Fibroblast of lung (primary cell): ENCODE data around the gene CISH. TPM values are rescaled to one million over a fixed set of nuclear protein-coding genes. Genes with fewer than 3 reads are reported as not detected.
A peak's percentile ranks its signal among the peaks of the same experiment; 100 is the strongest.

ENCODE experiments used
- DNase-seq, 2 donors: peaks; one replicate each; pipeline versions ENCODE4 v3.0.0 to v3.0.0-alpha.2; 2010; ENCODE audit warnings: low read depth in 2 of 2
- H2AFZ ChIP-seq: 2 replicates; pipeline ENCODE4 v1.5.1; 2012; ENCODE audit warnings: low read length, control low read depth, inconsistent platforms
- H3K27ac ChIP-seq: 2 replicates; pipeline ENCODE4 v1.5.1; 2011; ENCODE audit warnings: low read length, control low read depth; ENCODE audit not compliant: insufficient read depth
- H3K27me3 ChIP-seq: 2 replicates; pipeline ENCODE4 v1.5.1; 2011; ENCODE audit warnings: mild to moderate bottlenecking, low read length; ENCODE audit not compliant: control insufficient read depth, insufficient read depth
- H3K36me3 ChIP-seq: 2 replicates; pipeline ENCODE4 v1.5.1; 2011; ENCODE audit warnings: low read length; ENCODE audit not compliant: control insufficient read depth, insufficient read depth
- H3K4me1 ChIP-seq: 2 replicates; pipeline ENCODE4 v1.5.1; 2011; ENCODE audit warnings: low read length; ENCODE audit not compliant: control insufficient read depth, insufficient read depth; ENCODE audit errors: extremely low read depth
- H3K4me2 ChIP-seq: 2 replicates; pipeline ENCODE4 v1.5.1; 2011; ENCODE audit warnings: low read length, control low read depth; ENCODE audit not compliant: insufficient read depth; ENCODE audit errors: extremely low read depth
- H3K4me3 ChIP-seq, 4 experiments: fragments of 200-600 bp in 1 of 4; sonication (generic) in 1 of 4; replicated peaks in 1 of 4; 2 replicates each; pipeline ENCODE4 v1.5.1; 2011 to 2016; ENCODE audit warnings: low read length in 4 of 4, low read depth in 3 of 4, mild to moderate bottlenecking in 3 of 4, control low read depth in 2 of 4, inconsistent platforms in 1 of 4, mixed read lengths in 1 of 4; ENCODE audit not compliant: insufficient read depth in 1 of 4; ENCODE audit errors: control extremely low read depth in 1 of 4
- H3K79me2 ChIP-seq: 2 replicates; pipeline ENCODE4 v1.5.1; 2012; ENCODE audit warnings: mild to moderate bottlenecking, low read length, inconsistent platforms; ENCODE audit not compliant: control insufficient read depth, insufficient read depth
- H3K9ac ChIP-seq: 2 replicates; pipeline ENCODE4 v1.5.1; 2011; ENCODE audit warnings: mild to moderate bottlenecking, low read length, control low read depth; ENCODE audit not compliant: insufficient read depth
- H3K9me3 ChIP-seq: 2 replicates; pipeline ENCODE4 v1.5.1; 2012; ENCODE audit warnings: low read depth, low read length; ENCODE audit not compliant: control insufficient read depth, insufficient read depth
- H4K20me1 ChIP-seq: 2 replicates; pipeline ENCODE4 v1.5.1; 2011; ENCODE audit warnings: low read length; ENCODE audit not compliant: control insufficient read depth, insufficient read depth; ENCODE audit errors: extremely low read depth
- EZH2 ChIP-seq: IDR thresholded peaks from 2 replicates; pipeline ENCODE4 v1.5.1; 2012; ENCODE audit warnings: low read length, control low read depth, mild to moderate bottlenecking; ENCODE audit errors: missing control alignments
- polyA plus RNA-seq, 2 donors: library from polyadenylated mRNA; depleted of rRNA in 1 of 2; stranded (reverse) in 1 of 2; unstranded in 1 of 2; fragments of >200 nt; gene quantifications; 2 replicates each; pipeline ENCODE4 v1.2.1, GENCODE V29; 2011 to 2012; ENCODE audit warnings: missing spikeins in 1 of 2
- total RNA-seq: library from RNA; depleted of rRNA; stranded (reverse); fragments of >200 nt; gene quantifications from 2 replicates; pipeline ENCODE4 v1.2.1, GENCODE V29; 2014
- TF ChIP-seq, protein P1 (sequence below), 2 donors: IDR thresholded peaks in 1 of 2; conservative IDR thresholded peaks in 1 of 2; 1 replicate in 1 of 2; 2 replicates in 1 of 2; pipeline ENCODE4 v1.5.1; 2011 to 2012; ENCODE audit warnings: low read length in 2 of 2, control low read depth in 1 of 2, inconsistent platforms in 1 of 2, low read depth in 1 of 2, mild to moderate bottlenecking in 1 of 2

CISH gene
- total and polyA plus RNA-seq, 2 donors (not counting 1 experiment from before 2014, with no cell fraction given) = 0.99 to 1.9 TPM

DNA sequence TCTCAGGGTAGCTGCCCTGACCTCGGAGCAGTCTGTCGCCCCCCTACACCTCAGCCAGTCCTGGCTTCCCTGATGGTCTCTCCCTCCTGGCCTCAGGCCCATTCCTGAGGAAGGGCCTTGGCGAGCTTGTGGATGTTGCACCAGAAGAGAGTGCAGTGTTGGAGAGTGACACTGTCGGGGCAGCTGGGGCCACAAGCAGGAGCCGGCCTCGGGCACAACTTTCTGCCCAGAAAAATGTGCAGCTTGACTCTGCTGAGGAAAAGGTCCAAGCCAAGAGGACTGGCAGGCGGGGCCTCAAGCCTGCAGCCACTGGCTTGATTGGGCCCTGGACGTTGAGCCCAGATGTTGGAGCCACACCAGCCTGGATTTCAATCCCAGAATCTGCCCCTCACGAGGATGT, 29.5 kb downstream of the CISH start:
- no peak for DNase-seq
- Histone ChIP-seq H3K4me2 (no peak overlapping the region), H3K4me3 (no peak overlapping the region), H3K27ac (no peak overlapping the region), H2AFZ (no peak overlapping the region), H3K9ac (no peak overlapping the region), H3K79me2 (no peaks in the 10 kb centered on the region), H3K27me3 (no peaks in the 10 kb centered on the region), H3K36me3 (peaks cover 2% of the 10 kb centered on the region), H4K20me1 (no peaks in the 10 kb centered on the region), H3K9me3 (no peaks in the 10 kb centered on the region), H3K4me1 (no peaks in the 10 kb centered on the region)
- TF ChIP-seq, protein P1, sequence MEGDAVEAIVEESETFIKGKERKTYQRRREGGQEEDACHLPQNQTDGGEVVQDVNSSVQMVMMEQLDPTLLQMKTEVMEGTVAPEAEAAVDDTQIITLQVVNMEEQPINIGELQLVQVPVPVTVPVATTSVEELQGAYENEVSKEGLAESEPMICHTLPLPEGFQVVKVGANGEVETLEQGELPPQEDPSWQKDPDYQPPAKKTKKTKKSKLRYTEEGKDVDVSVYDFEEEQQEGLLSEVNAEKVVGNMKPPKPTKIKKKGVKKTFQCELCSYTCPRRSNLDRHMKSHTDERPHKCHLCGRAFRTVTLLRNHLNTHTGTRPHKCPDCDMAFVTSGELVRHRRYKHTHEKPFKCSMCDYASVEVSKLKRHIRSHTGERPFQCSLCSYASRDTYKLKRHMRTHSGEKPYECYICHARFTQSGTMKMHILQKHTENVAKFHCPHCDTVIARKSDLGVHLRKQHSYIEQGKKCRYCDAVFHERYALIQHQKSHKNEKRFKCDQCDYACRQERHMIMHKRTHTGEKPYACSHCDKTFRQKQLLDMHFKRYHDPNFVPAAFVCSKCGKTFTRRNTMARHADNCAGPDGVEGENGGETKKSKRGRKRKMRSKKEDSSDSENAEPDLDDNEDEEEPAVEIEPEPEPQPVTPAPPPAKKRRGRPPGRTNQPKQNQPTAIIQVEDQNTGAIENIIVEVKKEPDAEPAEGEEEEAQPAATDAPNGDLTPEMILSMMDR (conservative IDR thresholded peaks at IDR 0.05 in 1 of 2, IDR thresholded peaks at IDR 0.05 in 1 of 2; ENCODE audit: low read depth in 1 of 2, low read length in 2 of 2) = no peak
- no peak for TF ChIP-seq EZH2

DNA sequence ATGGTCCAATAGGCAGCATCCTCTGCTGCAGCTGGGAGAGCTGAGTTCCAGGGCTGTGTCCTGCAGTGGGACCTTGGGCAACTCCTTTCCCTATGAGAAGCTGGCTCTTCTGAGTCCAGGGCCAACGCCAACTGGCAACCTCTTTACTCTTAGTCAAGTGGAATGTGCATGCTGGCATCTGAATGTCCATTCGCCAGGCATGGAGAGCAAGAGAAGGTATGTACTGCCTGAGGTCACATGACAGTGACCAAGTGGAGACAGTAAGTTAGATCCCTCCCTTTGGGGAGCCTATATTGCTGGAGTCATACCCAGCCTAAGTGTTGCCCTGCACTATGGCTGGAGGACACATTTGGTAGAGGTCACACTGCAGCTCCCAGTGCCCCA, 30.1 kb downstream of the CISH start:
- Histone ChIP-seq H3K4me2 (no peak overlapping the region), H3K36me3 (peaks cover 4% of the 10 kb centered on the region), H3K9ac (no peak overlapping the region), H4K20me1 (no peaks in the 10 kb centered on the region), H3K9me3 (no peaks in the 10 kb centered on the region), H3K4me3 (no peak overlapping the region), H3K4me1 (no peaks in the 10 kb centered on the region), H2AFZ (no peak overlapping the region), H3K27ac (no peak overlapping the region), H3K79me2 (no peaks in the 10 kb centered on the region), H3K27me3 (no peaks in the 10 kb centered on the region)
- TF ChIP-seq, protein P1 (conservative IDR thresholded peaks at IDR 0.05 in 1 of 2, IDR thresholded peaks at IDR 0.05 in 1 of 2; ENCODE audit: low read depth in 1 of 2, low read length in 2 of 2) = no peak
- no peak for TF ChIP-seq EZH2
- no peak for DNase-seq

DNA sequence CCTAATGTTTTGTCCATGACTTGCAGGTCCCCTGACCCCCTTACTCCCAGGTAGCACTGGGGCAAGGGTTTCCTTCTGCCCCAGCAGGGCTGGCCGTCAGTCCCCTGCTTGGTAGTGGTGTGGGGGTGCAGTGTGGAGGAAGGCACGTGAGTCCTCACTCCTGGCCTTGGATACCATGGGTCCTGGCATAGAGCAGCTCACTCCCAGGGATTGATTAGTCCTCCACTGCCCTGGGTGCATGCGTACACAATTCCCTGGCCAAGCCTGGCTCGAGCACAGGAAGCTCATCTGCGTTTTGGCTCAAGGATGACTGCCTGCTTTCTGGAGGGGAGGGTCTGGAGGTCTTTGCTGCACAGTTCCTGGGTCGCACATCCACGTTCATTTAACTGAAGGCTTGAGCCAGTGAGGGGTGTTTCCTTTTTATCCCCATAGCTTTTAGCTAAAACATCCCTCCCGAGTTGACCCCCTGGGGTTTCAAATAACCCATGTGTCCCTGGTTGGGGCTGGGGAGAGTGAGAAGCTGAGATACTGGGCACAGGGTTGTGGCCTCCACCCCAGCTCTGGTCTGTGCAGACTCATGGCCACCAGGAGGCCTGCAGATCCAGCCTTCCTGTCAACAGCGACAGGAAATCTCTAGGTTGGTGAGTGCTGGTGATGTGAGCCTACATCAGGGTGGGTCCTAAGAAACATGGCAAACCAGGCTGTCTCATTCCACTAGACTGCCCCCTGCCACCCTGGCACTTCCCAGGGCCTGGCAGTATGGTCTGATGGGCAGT, 30.7 kb downstream of the CISH start:
- H2AFZ ChIP-seq = no peak overlapping the region
- no peaks in the 10 kb centered on the region for H3K9me3 ChIP-seq
- no peak for DNase-seq
- H3K9ac ChIP-seq = no peak overlapping the region
- no peak overlapping the region for H3K4me3 ChIP-seq
- no peaks in the 10 kb centered on the region for H3K4me1 ChIP-seq
- no peak overlapping the region for H3K4me2 ChIP-seq
- no peaks in the 10 kb centered on the region for H3K79me2 ChIP-seq
- TF ChIP-seq EZH2 = no peak
- TF ChIP-seq, protein P1 (conservative IDR thresholded peaks at IDR 0.05 in 1 of 2, IDR thresholded peaks at IDR 0.05 in 1 of 2; ENCODE audit: low read depth in 1 of 2, low read length in 2 of 2) = peak in 1 of 2 donors; percentile 15
- H3K27ac ChIP-seq = no peak overlapping the region
- peaks cover 4% of the 10 kb centered on the region for H3K36me3 ChIP-seq
- no peaks in the 10 kb centered on the region for H4K20me1 ChIP-seq
- H3K27me3 ChIP-seq = no peaks in the 10 kb centered on the region
